ENCODE measurements around the gene HTT.

DNA sequence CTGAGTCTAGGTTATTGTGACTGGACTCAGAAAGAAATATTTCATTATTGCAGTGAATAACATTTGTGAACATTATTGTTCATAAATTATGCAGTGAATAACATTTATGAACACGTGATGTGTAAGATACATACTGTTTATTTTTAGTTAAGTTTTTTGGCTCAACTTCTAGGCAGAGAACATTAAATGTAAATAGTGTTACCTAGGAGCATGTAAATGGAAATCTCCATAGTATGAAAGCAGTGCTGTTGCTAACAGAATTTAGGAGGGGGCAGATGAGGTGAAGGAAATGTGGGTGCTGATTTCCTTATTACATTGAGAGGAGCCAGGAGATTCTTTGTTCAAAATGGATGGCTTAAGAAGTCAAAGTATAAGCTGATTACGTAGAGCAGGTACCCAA is 45.0 kb downstream of the HTT start:
- no peak for TF ChIP-seq EZH2 (IDR thresholded peaks at IDR 0.05; ENCODE audit: borderline replicate concordance, low read depth, low read length, poor library complexity, severe bottlenecking)
- TF ChIP-seq, protein P1, sequence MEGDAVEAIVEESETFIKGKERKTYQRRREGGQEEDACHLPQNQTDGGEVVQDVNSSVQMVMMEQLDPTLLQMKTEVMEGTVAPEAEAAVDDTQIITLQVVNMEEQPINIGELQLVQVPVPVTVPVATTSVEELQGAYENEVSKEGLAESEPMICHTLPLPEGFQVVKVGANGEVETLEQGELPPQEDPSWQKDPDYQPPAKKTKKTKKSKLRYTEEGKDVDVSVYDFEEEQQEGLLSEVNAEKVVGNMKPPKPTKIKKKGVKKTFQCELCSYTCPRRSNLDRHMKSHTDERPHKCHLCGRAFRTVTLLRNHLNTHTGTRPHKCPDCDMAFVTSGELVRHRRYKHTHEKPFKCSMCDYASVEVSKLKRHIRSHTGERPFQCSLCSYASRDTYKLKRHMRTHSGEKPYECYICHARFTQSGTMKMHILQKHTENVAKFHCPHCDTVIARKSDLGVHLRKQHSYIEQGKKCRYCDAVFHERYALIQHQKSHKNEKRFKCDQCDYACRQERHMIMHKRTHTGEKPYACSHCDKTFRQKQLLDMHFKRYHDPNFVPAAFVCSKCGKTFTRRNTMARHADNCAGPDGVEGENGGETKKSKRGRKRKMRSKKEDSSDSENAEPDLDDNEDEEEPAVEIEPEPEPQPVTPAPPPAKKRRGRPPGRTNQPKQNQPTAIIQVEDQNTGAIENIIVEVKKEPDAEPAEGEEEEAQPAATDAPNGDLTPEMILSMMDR (conservative IDR thresholded peaks at IDR 0.05; ENCODE audit: low read depth, low read length), result no peak
